Measurements from ENCODE around the gene OVCH2. TPM values are rescaled to one million over a fixed set of nuclear protein-coding genes. Genes with fewer than 3 reads are reported as not detected.

The OVCH2 gene
- total RNA-seq, 1 donor from 2014 or later, result 0.85 TPM

GRCh38 chr11:7651700-7652099 lies 54.6 kb downstream of the OVCH2 start:
- no peaks in the 10 kb centered on the region for H3K4me1 Mint-ChIP-seq (ENCODE audit: unreplicated experiment)
- TF ChIP-seq CTCF (IDR thresholded peaks at IDR 0.05; ENCODE audit: unreplicated experiment), result no peak
- H3K27me3 Mint-ChIP-seq (ENCODE audit: unreplicated experiment), result peaks cover 2% of the 10 kb centered on the region
- H3K9me3 Mint-ChIP-seq (ENCODE audit: unreplicated experiment), result no peaks in the 10 kb centered on the region
- H3K4me3 Mint-ChIP-seq (ENCODE audit: unreplicated experiment), result no peak overlapping the region
- DNase-seq (ENCODE audit: low spot score), result no peak
- peaks cover 4% of the 10 kb centered on the region for H3K36me3 Mint-ChIP-seq (ENCODE audit: low read depth, unreplicated experiment)
- no peak overlapping the region for H3K27ac Mint-ChIP-seq (ENCODE audit: unreplicated experiment)

DNA sequence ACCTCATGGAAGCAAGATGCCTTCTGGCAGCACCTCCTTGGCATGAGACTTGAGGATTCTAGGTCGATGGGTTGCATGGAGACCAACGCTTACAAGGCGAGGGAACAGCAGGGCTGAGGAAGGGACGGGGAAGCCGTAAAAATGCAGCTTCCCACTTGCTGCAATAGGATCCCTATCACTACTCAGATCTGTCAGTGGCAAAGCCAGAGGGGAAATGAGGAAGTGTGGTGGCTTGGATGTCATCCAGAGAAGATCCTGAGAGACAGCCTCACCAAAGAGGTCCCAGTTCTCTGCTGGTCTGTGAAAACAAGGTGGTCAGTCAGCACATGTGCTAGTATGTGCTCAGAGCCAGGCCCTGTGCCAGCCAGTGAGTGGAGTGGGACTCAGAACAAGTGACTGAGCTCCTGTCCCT lies 55.1 kb downstream of the OVCH2 start:
- Mint-ChIP-seq H3K4me3 (ENCODE audit: unreplicated experiment) (no peak overlapping the region), H3K27ac (ENCODE audit: unreplicated experiment) (no peak overlapping the region), H3K36me3 (ENCODE audit: low read depth, unreplicated experiment) (peaks cover 4% of the 10 kb centered on the region), H3K9me3 (ENCODE audit: unreplicated experiment) (no peaks in the 10 kb centered on the region), H3K4me1 (ENCODE audit: unreplicated experiment) (no peaks in the 10 kb centered on the region), H3K27me3 (ENCODE audit: unreplicated experiment) (peaks cover 2% of the 10 kb centered on the region)
- TF ChIP-seq CTCF (IDR thresholded peaks at IDR 0.05; ENCODE audit: unreplicated experiment), result no peak
- no peak for DNase-seq (ENCODE audit: low spot score)

GRCh38 chr11:7648264-7648663 lies 58.0 kb downstream of the OVCH2 start:
- no peak for TF ChIP-seq CTCF (IDR thresholded peaks at IDR 0.05; ENCODE audit: unreplicated experiment)
- no peak for DNase-seq (ENCODE audit: low spot score)
- no peaks in the 10 kb centered on the region for H3K9me3 Mint-ChIP-seq (ENCODE audit: unreplicated experiment)
- H3K4me1 Mint-ChIP-seq (ENCODE audit: unreplicated experiment), result no peaks in the 10 kb centered on the region
- no peak overlapping the region for H3K4me3 Mint-ChIP-seq (ENCODE audit: unreplicated experiment)
- no peaks in the 10 kb centered on the region for H3K36me3 Mint-ChIP-seq (ENCODE audit: low read depth, unreplicated experiment)
- no peak overlapping the region for H3K27ac Mint-ChIP-seq (ENCODE audit: unreplicated experiment)
- peaks cover 2% of the 10 kb centered on the region for H3K27me3 Mint-ChIP-seq (ENCODE audit: unreplicated experiment)

GRCh38 chr11:7646866-7647265 lies 59.4 kb downstream of the OVCH2 start:
- no peak for DNase-seq (ENCODE audit: low spot score)
- H3K36me3 Mint-ChIP-seq (ENCODE audit: low read depth, unreplicated experiment), result no peaks in the 10 kb centered on the region
- H3K27ac Mint-ChIP-seq (ENCODE audit: unreplicated experiment), result no peak overlapping the region

DNA sequence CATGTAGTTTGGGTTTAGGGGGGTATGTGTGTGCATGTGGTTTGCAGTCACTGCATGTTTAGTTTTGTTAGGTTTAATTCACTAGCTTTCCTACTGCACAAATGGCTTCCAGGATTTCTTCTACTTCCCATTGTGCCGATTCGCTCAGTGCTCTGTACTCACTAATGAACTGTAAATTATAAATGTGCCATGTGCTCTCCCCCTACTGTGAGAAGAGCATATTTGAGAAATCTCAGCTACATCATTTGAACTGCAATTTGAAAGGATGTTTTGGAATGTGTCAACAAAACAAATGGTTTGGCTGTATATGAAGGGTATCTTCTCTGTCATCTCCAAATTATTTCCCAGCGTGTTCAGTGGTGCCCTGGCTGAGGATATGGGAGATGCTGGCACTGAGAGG lies 61.1 kb downstream of the OVCH2 start:
- Mint-ChIP-seq H3K4me3 (ENCODE audit: unreplicated experiment) (no peak overlapping the region), H3K4me1 (ENCODE audit: unreplicated experiment) (peaks cover 8% of the 10 kb centered on the region), H3K27ac (ENCODE audit: unreplicated experiment) (no peak overlapping the region), H3K36me3 (ENCODE audit: low read depth, unreplicated experiment) (no peaks in the 10 kb centered on the region), H3K9me3 (ENCODE audit: unreplicated experiment) (no peaks in the 10 kb centered on the region), H3K27me3 (ENCODE audit: unreplicated experiment) (peaks cover 2% of the 10 kb centered on the region)
- DNase-seq (ENCODE audit: low spot score), result no peak
- TF ChIP-seq CTCF (IDR thresholded peaks at IDR 0.05; ENCODE audit: unreplicated experiment), result no peak

More at GRCh38 chr11:7646866-7647265, 59.4 kb downstream of the OVCH2 start:
- TF ChIP-seq CTCF (IDR thresholded peaks at IDR 0.05; ENCODE audit: unreplicated experiment), result no peak
- H3K4me1 Mint-ChIP-seq (ENCODE audit: unreplicated experiment), result no peaks in the 10 kb centered on the region
- H3K27me3 Mint-ChIP-seq (ENCODE audit: unreplicated experiment), result peaks cover 2% of the 10 kb centered on the region
- no peak overlapping the region for H3K4me3 Mint-ChIP-seq (ENCODE audit: unreplicated experiment)
- no peaks in the 10 kb centered on the region for H3K9me3 Mint-ChIP-seq (ENCODE audit: unreplicated experiment)
